C4-2B (cell line): ENCODE data around the gene SPTB.

ENCODE experiments used
- CTCF ChIP-seq: fragments of 450-650 bp; conservative IDR thresholded peaks from 2 replicates; pipeline ENCODE4 v1.5.1; 2017; ENCODE audit warnings: mild to moderate bottlenecking
- ZFX ChIP-seq: fragments of 450-650 bp; IDR thresholded peaks from 2 replicates; pipeline ENCODE4 v1.6.1; 2017

GRCh38 chr14:64759555-64759938 lies 120.2 kb downstream of the SPTB start:
- TF ChIP-seq CTCF: no peak
- TF ChIP-seq ZFX: no peak
